Astrocyte (in vitro differentiated cells and primary cell): Measurements from ENCODE around the gene B9D1. TPM values are rescaled to one million over a fixed set of nuclear protein-coding genes. Genes with fewer than 3 reads are reported as not detected.

Experiments
- DNase-seq: peaks from one replicate; pipeline ENCODE4 v3.0.0-alpha.2; 2010; ENCODE audit warnings: low read depth
- FAIRE-seq: peaks from 2 replicates; lab custom pipeline; 2011; peaks lifted over from hg19 to GRCh38; lab: Jason Lieb, UNC
- H2AFZ ChIP-seq: 2 replicates; pipeline ENCODE4 v1.6.0; 2012; ENCODE audit warnings: low read depth, low read length, inconsistent platforms
- H3K27ac ChIP-seq: 2 replicates; pipeline ENCODE4 v1.5.1; 2011; ENCODE audit warnings: low read depth, low read length, inconsistent platforms
- H3K27me3 ChIP-seq: 2 replicates; pipeline ENCODE4 v1.6.0; 2011; ENCODE audit warnings: low read length, inconsistent platforms; ENCODE audit not compliant: insufficient read depth
- H3K36me3 ChIP-seq: 2 replicates; pipeline ENCODE4 v1.5.1; 2011; ENCODE audit warnings: low read length, inconsistent platforms; ENCODE audit not compliant: insufficient read depth
- H3K4me1 ChIP-seq: 2 replicates; pipeline ENCODE4 v1.5.1; 2011; ENCODE audit warnings: low read length, inconsistent platforms; ENCODE audit not compliant: insufficient read depth
- H3K4me2 ChIP-seq: 2 replicates; pipeline ENCODE4 v1.6.0; 2012; ENCODE audit warnings: low read length, inconsistent platforms
- H3K4me3 ChIP-seq: 2 replicates; pipeline ENCODE4 v1.5.1; 2011; ENCODE audit warnings: low read depth, mild to moderate bottlenecking, low read length, inconsistent platforms; ENCODE audit not compliant: insufficient read depth
- H3K79me2 ChIP-seq: 2 replicates; pipeline ENCODE4 v1.6.0; 2012; ENCODE audit warnings: mild to moderate bottlenecking, low read length, inconsistent platforms; ENCODE audit not compliant: insufficient read depth
- H3K9ac ChIP-seq: 2 replicates; pipeline ENCODE4 v1.6.0; 2012; ENCODE audit warnings: mild to moderate bottlenecking, low read length, inconsistent platforms
- H3K9me3 ChIP-seq: 2 replicates; pipeline ENCODE4 v1.5.1; 2012; ENCODE audit warnings: low read depth, mild to moderate bottlenecking, low read length, inconsistent platforms; ENCODE audit not compliant: insufficient read depth
- H4K20me1 ChIP-seq: 2 replicates; pipeline ENCODE4 v1.6.0; 2012; ENCODE audit warnings: low read length, inconsistent platforms; ENCODE audit not compliant: insufficient read depth
- H3K27ac Mint-ChIP-seq: one replicate; pipeline ENCODE4 v1.8.0; 2021; ENCODE audit warnings: mild to moderate bottlenecking, mixed read lengths; ENCODE audit not compliant: unreplicated experiment
- H3K27me3 Mint-ChIP-seq: one replicate; pipeline ENCODE4 v1.8.0; 2021; ENCODE audit warnings: low read depth, mixed read lengths; ENCODE audit not compliant: unreplicated experiment
- H3K36me3 Mint-ChIP-seq: one replicate; pipeline ENCODE4 v1.8.0; 2021; ENCODE audit warnings: low read depth, mixed read lengths; ENCODE audit not compliant: unreplicated experiment
- H3K4me1 Mint-ChIP-seq: one replicate; pipeline ENCODE4 v1.8.0; 2021; ENCODE audit warnings: low read depth, mixed read lengths; ENCODE audit not compliant: unreplicated experiment
- H3K4me3 Mint-ChIP-seq: one replicate; pipeline ENCODE4 v1.8.0; 2021; ENCODE audit warnings: mild to moderate bottlenecking, moderate library complexity, mixed read lengths; ENCODE audit not compliant: unreplicated experiment
- H3K9me3 Mint-ChIP-seq: one replicate; pipeline ENCODE4 v1.8.0; 2021; ENCODE audit warnings: mild to moderate bottlenecking, mixed read lengths; ENCODE audit not compliant: unreplicated experiment
- CTCF ChIP-seq: IDR thresholded peaks from 2 replicates; pipeline ENCODE4 v1.5.1; 2011; ENCODE audit warnings: low read depth, mild to moderate bottlenecking, inconsistent platforms, low read length, moderate library complexity; ENCODE audit not compliant: insufficient read depth
- EZH2 ChIP-seq: IDR thresholded peaks from 2 replicates; pipeline ENCODE4 v1.6.1; 2012; ENCODE audit warnings: mild to moderate bottlenecking, low read length, inconsistent platforms; ENCODE audit not compliant: insufficient read depth
- total RNA-seq: library from RNA; stranded (reverse); gene quantifications from 2 replicates; pipeline ENCODE4 v1.2.1, GENCODE V29; 2021

B9D1 gene
- total RNA-seq, 1 donor from 2014 or later = 10.2 TPM

- Mint-ChIP-seq H3K27me3 (peaks cover 13% of the 10 kb centered on the region), H3K4me1 (peaks cover 9% of the 10 kb centered on the region), H3K27ac (no peak within 1 kb of the TSS), H3K4me3 (peak within 1 kb of the TSS; percentile 60), H3K36me3 (no peaks in the 10 kb centered on the region), H3K9me3 (no peaks in the 10 kb centered on the region)
- no peaks in the 10 kb centered on the region for H3K36me3 ChIP-seq
- H3K9me3 ChIP-seq = no peaks in the 10 kb centered on the region
- H4K20me1 ChIP-seq = no peaks in the 10 kb centered on the region
- TF ChIP-seq EZH2 (no peak), CTCF (no peak)
- peak within 1 kb of the TSS; percentile 38 for H3K9ac ChIP-seq
- FAIRE-seq = no peak
- peak within 1 kb of the TSS; percentile 44 for H3K4me3 ChIP-seq
- DNase-seq = peak; percentile 47
- H3K27me3 ChIP-seq = no peaks in the 10 kb centered on the region
- H3K79me2 ChIP-seq = no peaks in the 10 kb centered on the region
- no peak within 1 kb of the TSS for H3K27ac ChIP-seq
- H3K4me2 ChIP-seq = peak within 1 kb of the TSS; percentile 82
- peak within 1 kb of the TSS; percentile 83 for H2AFZ ChIP-seq
- H3K4me1 ChIP-seq = peaks cover 25% of the 10 kb centered on the region
Observed at GRCh38 chr17:19410875-19411620, 48.5 kb upstream of the B9D1 start, which contains the start of gene RNF112. TSS of gene RNF112 (plus strand) at chr17:19411232. CDS start at chr17:19411409, 177 bp downstream.

GRCh38 chr17:19410091-19410490 lies 47.6 kb upstream of the B9D1 start:
- no peak for DNase-seq
- Histone ChIP-seq H3K4me2 (peak overlapping the region; percentile 82), H3K36me3 (no peaks in the 10 kb centered on the region), H3K27me3 (no peaks in the 10 kb centered on the region), H3K4me3 (no peak overlapping the region), H4K20me1 (no peaks in the 10 kb centered on the region), H3K27ac (no peak overlapping the region), H3K79me2 (no peaks in the 10 kb centered on the region), H2AFZ (no peak overlapping the region), H3K9me3 (no peaks in the 10 kb centered on the region), H3K9ac (no peak overlapping the region), H3K4me1 (peaks cover 25% of the 10 kb centered on the region)
- peaks cover 9% of the 10 kb centered on the region for H3K4me1 Mint-ChIP-seq
- TF ChIP-seq CTCF (no peak), EZH2 (no peak)
- no peaks in the 10 kb centered on the region for H3K36me3 Mint-ChIP-seq
- no peaks in the 10 kb centered on the region for H3K9me3 Mint-ChIP-seq
- peak overlapping the region; percentile 60 for H3K4me3 Mint-ChIP-seq
- no peak for FAIRE-seq
- peaks cover 16% of the 10 kb centered on the region for H3K27me3 Mint-ChIP-seq
- no peak overlapping the region for H3K27ac Mint-ChIP-seq

GRCh38 chr17:19409509-19409908 lies 47.0 kb upstream of the B9D1 start:
- peaks cover 13% of the 10 kb centered on the region for H3K27me3 Mint-ChIP-seq
- peaks cover 9% of the 10 kb centered on the region for H3K4me1 Mint-ChIP-seq
- no peaks in the 10 kb centered on the region for H3K9me3 Mint-ChIP-seq
- no peaks in the 10 kb centered on the region for H3K79me2 ChIP-seq
- peak overlapping the region; percentile 23 for H2AFZ ChIP-seq
- no peak overlapping the region for H3K4me3 ChIP-seq
- no peaks in the 10 kb centered on the region for H3K27me3 ChIP-seq
- H3K27ac ChIP-seq = no peak overlapping the region
- DNase-seq = peak; percentile 82
- peak overlapping the region; percentile 82 for H3K4me2 ChIP-seq
- H3K9me3 ChIP-seq = no peaks in the 10 kb centered on the region
- no peaks in the 10 kb centered on the region for H4K20me1 ChIP-seq
- no peaks in the 10 kb centered on the region for H3K36me3 Mint-ChIP-seq
- no peak overlapping the region for H3K4me3 Mint-ChIP-seq
- peak; percentile 50 for FAIRE-seq
- TF ChIP-seq CTCF = no peak
- no peak for TF ChIP-seq EZH2
- no peak overlapping the region for H3K27ac Mint-ChIP-seq
- peaks cover 25% of the 10 kb centered on the region for H3K4me1 ChIP-seq
- H3K36me3 ChIP-seq = no peaks in the 10 kb centered on the region
- H3K9ac ChIP-seq = no peak overlapping the region
